T-cell (primary cell): Measurements from ENCODE around the gene PPTC7. TPM values are rescaled to one million over a fixed set of nuclear protein-coding genes. Genes with fewer than 3 reads are reported as not detected.

ENCODE experiments used
- ATAC-seq, 4 experiments: fragments of 200-7000 bp in 3 of 4; fragments of 150-1000 bp in 1 of 4; cut with Tn5 transposase; replicated peaks in 1 of 4; 1 replicate in 3 of 4; 2 replicates in 1 of 4; pipeline ENCODE4 v1.10.0; 2021; ENCODE audit warnings: moderate library complexity in 3 of 4, mild to moderate bottlenecking in 2 of 4, moderate number of reproducible peaks in 1 of 4
- CTCF ChIA-PET, 2 donors: fragments of 300-600 bp; sonication (Branson Sonifier 250); formaldehyde crosslinking; loops; one replicate each; lab custom pipeline; 2022; ENCODE audit warnings: antibody characterized with exemption in 2 of 2; lab: Charles Lee
- POLR2A ChIA-PET, 2 donors: fragments of 300-600 bp; sonication (Branson Sonifier 250); formaldehyde crosslinking; loops; one replicate each; lab custom pipeline; 2022; ENCODE audit warnings: antibody characterized with exemption in 2 of 2; lab: Charles Lee
- DNase-seq, 35 experiments: peaks; one replicate each; pipeline versions ENCODE4 v3.0.0 to v3.0.0-alpha.2; 2013 to 2023
- H3K27ac ChIP-seq: one replicate; pipeline ENCODE4 v1.5.1; 2013; ENCODE audit warnings: low read length
- H3K27me3 ChIP-seq, 2 experiments: replicated peaks in 1 of 2; 1 replicate in 1 of 2; 2 replicates in 1 of 2; pipeline versions ENCODE4 v1.6.1 to v1.7.0; 2013; ENCODE audit warnings: low read length in 1 of 2, mixed read lengths in 1 of 2; ENCODE audit not compliant: control insufficient read depth in 2 of 2, insufficient read depth in 2 of 2; ENCODE audit errors: extremely low read depth in 1 of 2
- H3K36me3 ChIP-seq, 2 donors: 1 replicate in 1 of 2; 2 replicates in 1 of 2; pipeline versions ENCODE4 v1.6.1 to v1.7.0; 2013; ENCODE audit warnings: low read length in 1 of 2; ENCODE audit not compliant: control insufficient read depth in 2 of 2, insufficient read depth in 1 of 2; ENCODE audit errors: extremely low read depth in 1 of 2
- H3K4me1 ChIP-seq, 2 experiments: 1 replicate in 1 of 2; 2 replicates in 1 of 2; pipeline versions ENCODE4 v1.6.1 to v1.7.0; 2013; ENCODE audit warnings: low read length in 2 of 2, mixed read lengths in 1 of 2; ENCODE audit not compliant: insufficient read depth in 2 of 2, control insufficient read depth in 1 of 2; ENCODE audit errors: extremely low read depth in 1 of 2
- H3K4me3 ChIP-seq, 2 donors: 1 replicate in 1 of 2; 2 replicates in 1 of 2; pipeline versions ENCODE4 v1.5.1 to v1.7.0; 2013; ENCODE audit warnings: mild to moderate bottlenecking in 2 of 2, low read length in 1 of 2, moderate library complexity in 1 of 2; ENCODE audit not compliant: control insufficient read depth in 1 of 2; ENCODE audit errors: extremely low read depth in 1 of 2
- H3K9me3 ChIP-seq: 2 replicates; pipeline ENCODE4 v1.7.0; 2013
- H3K27ac Mint-ChIP-seq, 2 donors: one replicate each; pipeline ENCODE4 v1.8.0; 2020 to 2021; ENCODE audit warnings: mild to moderate bottlenecking in 2 of 2, mixed read lengths in 2 of 2
- H3K27me3 Mint-ChIP-seq, 2 donors: one replicate each; pipeline ENCODE4 v1.8.0; 2021 to 2022; ENCODE audit warnings: mixed read lengths in 2 of 2
- H3K36me3 Mint-ChIP-seq: one replicate; pipeline ENCODE4 v1.8.0; 2021; ENCODE audit warnings: mixed read lengths
- H3K4me1 Mint-ChIP-seq, 3 donors: one replicate each; pipeline ENCODE4 v1.8.0; 2020 to 2022; ENCODE audit warnings: mixed read lengths in 3 of 3, mild to moderate bottlenecking in 1 of 3
- H3K4me3 Mint-ChIP-seq, 3 donors: one replicate each; pipeline ENCODE4 v1.8.0; 2020 to 2022; ENCODE audit warnings: mild to moderate bottlenecking in 3 of 3, mixed read lengths in 3 of 3, moderate library complexity in 3 of 3
- H3K9me3 Mint-ChIP-seq, 3 donors: one replicate each; pipeline ENCODE4 v1.8.0; 2020 to 2022; ENCODE audit warnings: mixed read lengths in 3 of 3
- WGBS: methylation state at CpG from one replicate; pipeline ENCODE4 v1.1.5; 2013; ENCODE audit warnings: missing lambda C conversion rate; ENCODE audit not compliant: insufficient coverage; 5-methylcytosine and 5-hydroxymethylcytosine counted together
- total RNA-seq, 35 experiments: library from RNA in 6 of 35; stranded (reverse) in 6 of 35; fragments of 120-200 nt in 1 of 35; gene quantifications; one replicate each; pipeline versions ENCODE4 v1.2.1 to v1.2.4 and lab custom pipeline; 2013 to 2026

Gene PPTC7
- total RNA-seq, 5 donors from 2014 or later (not counting 1 experiment from before 2014, with no cell fraction given), result 36.0 to 38.1 (median 36.6) TPM

GRCh38 chr12:110581931-110582275 is 1.2 kb downstream of the PPTC7 start:
- Mint-ChIP-seq H3K4me1 (peaks cover 77 to 78% (median 77%) of the 10 kb centered on the region in 3 donors), H3K27ac (peak overlapping the region; percentile 80 to 84), H3K27me3 (no peaks in the 10 kb centered on the region), H3K36me3 (peaks cover 5% of the 10 kb centered on the region), H3K9me3 (no peaks in the 10 kb centered on the region), H3K4me3 (peak overlapping the region; percentile 90 to 93 (median 91))
- H3K9me3 ChIP-seq, result no peaks in the 10 kb centered on the region
- peaks cover 54 to 70% of the 10 kb centered on the region in 2 experiments for H3K4me1 ChIP-seq
- ATAC-seq (no peak), DNase-seq (peak in 2 of 35 experiments; percentile 11 to 28)
- no peaks in the 10 kb centered on the region for H3K27me3 ChIP-seq
- 0% methylated on average over 6 of the region's 8 CpGs for WGBS
- POLR2A ChIA-PET, result interaction anchor here in 1 of 2 donors (1.0 kb wide), 1 partner anchor 19 kb away, joined by 8 read pairs; no protein-coding TSS in a partner anchor
- no peaks in the 10 kb centered on the region for H3K36me3 ChIP-seq
- peak overlapping the region; percentile 85 to 96 for H3K4me3 ChIP-seq
- H3K27ac ChIP-seq, result peak overlapping the region; percentile 85
- CTCF ChIA-PET, result interaction anchor here (0.5 to 1.0 kb wide), 4 partner anchors 19 to 218 kb away, joined by 3 to 4 read pairs (median 3); partner anchors contain the start of gene GPN3 (in 1 of the 2)

GRCh38 chr12:110579535-110580253 is 3.4 kb downstream of the PPTC7 start:
- peak in 1 of 35 experiments; percentile 30 for DNase-seq
- H3K4me3 ChIP-seq, result no peak overlapping the region

GRCh38 chr12:110578694-110579534 is 4.2 kb downstream of the PPTC7 start:
- no peaks in the 10 kb centered on the region for H3K9me3 ChIP-seq
- H3K36me3 ChIP-seq, result no peaks in the 10 kb centered on the region
- H3K4me1 Mint-ChIP-seq, result peaks cover 78 to 80% (median 78%) of the 10 kb centered on the region in 3 donors
- H3K4me1 ChIP-seq, result peaks cover 46 to 58% of the 10 kb centered on the region in 2 experiments
- no peak for ATAC-seq
- H3K27me3 ChIP-seq, result no peaks in the 10 kb centered on the region
- H3K27ac Mint-ChIP-seq, result peak overlapping the region; percentile 84 to 96
- DNase-seq, result peak in 2 of 35 experiments; percentile 14 to 25
- 73% methylated on average over 4 of the region's 13 CpGs for WGBS
- ChIA-PET POLR2A (interaction anchor here in 1 of 2 donors (0.7 kb wide), 1 partner anchor 478 kb away, joined by 3 read pairs; no protein-coding TSS in a partner anchor), CTCF (interaction anchor here in 1 of 2 donors (0.6 to 2.1 kb wide), 6 partner anchors 17 to 35 kb away, joined by 3 to 17 read pairs (median 4); partner anchors contain the start of gene TCTN1)
- H3K27ac ChIP-seq, result peak overlapping the region; percentile 97
- H3K4me3 ChIP-seq, result peak overlapping the region in 1 of 2 donors; percentile 0
- H3K27me3 Mint-ChIP-seq, result no peaks in the 10 kb centered on the region
- H3K9me3 Mint-ChIP-seq, result no peaks in the 10 kb centered on the region
- peak overlapping the region; percentile 73 to 93 (median 91) for H3K4me3 Mint-ChIP-seq
- H3K36me3 Mint-ChIP-seq, result peaks cover 9% of the 10 kb centered on the region

More at GRCh38 chr12:110579535-110580253, 3.4 kb downstream of the PPTC7 start:
- peaks cover 51 to 63% of the 10 kb centered on the region in 2 experiments for H3K4me1 ChIP-seq
- Mint-ChIP-seq H3K4me3 (peak overlapping the region; percentile 73 to 93 (median 91)), H3K27me3 (no peaks in the 10 kb centered on the region), H3K36me3 (peaks cover 9% of the 10 kb centered on the region), H3K9me3 (no peaks in the 10 kb centered on the region), H3K4me1 (peaks cover 82 to 85% (median 83%) of the 10 kb centered on the region in 3 donors), H3K27ac (peak overlapping the region; percentile 84 to 96)
- no peaks in the 10 kb centered on the region for H3K9me3 ChIP-seq
- CTCF ChIA-PET, result interaction anchor here in 1 of 2 donors (0.6 to 2.1 kb wide), 6 partner anchors 18 to 34 kb away, joined by 3 to 17 read pairs (median 4); partner anchors contain the start of gene TCTN1
- WGBS, result 21% methylated on average over 5 of the region's 18 CpGs
- POLR2A ChIA-PET, result interaction anchor here in 1 of 2 donors (0.7 kb wide), 1 partner anchor 477 kb away, joined by 3 read pairs; no protein-coding TSS in a partner anchor
- H3K27me3 ChIP-seq, result no peaks in the 10 kb centered on the region
- ATAC-seq, result no peak
- no peaks in the 10 kb centered on the region for H3K36me3 ChIP-seq
- H3K27ac ChIP-seq, result peak overlapping the region; percentile 97

- peak in 2 of 35 experiments; percentile 15 to 60 for DNase-seq
- H3K36me3 ChIP-seq, result no peaks in the 10 kb centered on the region
- ChIA-PET POLR2A (interaction anchor here in 1 of 2 donors (0.5 to 0.6 kb wide), 2 partner anchors 9 to 185 kb away, joined by 5 to 6 read pairs; no protein-coding TSS in a partner anchor), CTCF (interaction anchor here in 1 of 2 donors (0.7 to 1.4 kb wide), 4 partner anchors 12 to 27 kb away, joined by 3 to 10 read pairs (median 4); no protein-coding TSS in a partner anchor)
- Mint-ChIP-seq H3K4me1 (peaks cover 74 to 78% (median 76%) of the 10 kb centered on the region in 3 donors), H3K36me3 (peaks cover 9% of the 10 kb centered on the region), H3K27ac (peak overlapping the region; percentile 84 to 96), H3K27me3 (no peaks in the 10 kb centered on the region), H3K9me3 (no peaks in the 10 kb centered on the region), H3K4me3 (peak overlapping the region; percentile 73 to 93 (median 91))
- H3K9me3 ChIP-seq, result no peaks in the 10 kb centered on the region
- peak overlapping the region; percentile 97 for H3K27ac ChIP-seq
- H3K4me1 ChIP-seq, result peaks cover 42 to 57% of the 10 kb centered on the region in 2 experiments
- ATAC-seq, result peak; percentile 9 to 55 (median 48)
- no peaks in the 10 kb centered on the region for H3K27me3 ChIP-seq
- no peak overlapping the region for H3K4me3 ChIP-seq
- no CpG with 5 or more reads among the region's 8 CpGs for WGBS
Measured at GRCh38 chr12:110577864-110578693, 5.0 kb downstream of the PPTC7 start.

GRCh38 chr12:110576504-110576903 is 6.6 kb downstream of the PPTC7 start:
- ATAC-seq, result no peak
- H3K36me3 ChIP-seq, result no peaks in the 10 kb centered on the region
- Mint-ChIP-seq H3K36me3 (peaks cover 15% of the 10 kb centered on the region), H3K27ac (peak overlapping the region; percentile 58 to 87), H3K4me1 (peaks cover 70 to 77% (median 77%) of the 10 kb centered on the region in 3 donors), H3K27me3 (no peaks in the 10 kb centered on the region), H3K9me3 (peaks cover 0 to 5% (median 2%) of the 10 kb centered on the region in 3 donors), H3K4me3 (peak overlapping the region in 2 of 3 donors; percentile 26)
- H3K27me3 ChIP-seq, result no peaks in the 10 kb centered on the region
- CTCF ChIA-PET, result interaction anchor here (0.6 to 1.5 kb wide), 6 partner anchors 9 to 1374 kb away, joined by 3 to 9 read pairs (median 3); no protein-coding TSS in a partner anchor
- DNase-seq, result no peak
- no CpG with 5 or more reads among the region's 2 CpGs for WGBS
- no peak overlapping the region for H3K4me3 ChIP-seq
- H3K27ac ChIP-seq, result no peak overlapping the region
- no peaks in the 10 kb centered on the region for H3K9me3 ChIP-seq
- POLR2A ChIA-PET, result interaction anchor here in 1 of 2 donors (0.7 kb wide), 1 partner anchor 22 kb away, joined by 3 read pairs; no protein-coding TSS in a partner anchor
- peaks cover 40 to 51% of the 10 kb centered on the region in 2 experiments for H3K4me1 ChIP-seq
